ENCODE measurements around the gene GCC1.
A peak's percentile ranks its signal among the peaks of the same experiment; 100 is the strongest.

Gene GCC1

DNA sequence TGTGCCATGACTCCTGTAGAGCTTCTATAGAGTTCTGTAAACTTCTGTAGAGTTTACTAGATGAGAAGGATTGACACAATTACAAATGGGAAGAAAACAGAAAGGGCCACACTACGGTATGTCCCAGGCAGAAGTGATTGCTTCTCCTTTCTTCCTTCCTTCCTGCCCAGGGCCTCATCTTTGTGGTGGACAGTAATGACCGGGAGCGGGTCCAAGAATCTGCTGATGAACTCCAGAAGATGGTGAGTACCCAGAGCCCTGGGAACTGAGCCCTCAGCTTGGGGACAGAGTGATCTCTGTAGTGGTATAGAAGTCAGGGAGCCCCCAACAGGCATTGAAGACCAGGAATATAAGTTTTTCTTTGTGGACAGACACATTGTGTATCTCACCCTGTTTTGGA, 4.5 kb upstream of the GCC1 start:
- TF ChIP-seq, protein P1, sequence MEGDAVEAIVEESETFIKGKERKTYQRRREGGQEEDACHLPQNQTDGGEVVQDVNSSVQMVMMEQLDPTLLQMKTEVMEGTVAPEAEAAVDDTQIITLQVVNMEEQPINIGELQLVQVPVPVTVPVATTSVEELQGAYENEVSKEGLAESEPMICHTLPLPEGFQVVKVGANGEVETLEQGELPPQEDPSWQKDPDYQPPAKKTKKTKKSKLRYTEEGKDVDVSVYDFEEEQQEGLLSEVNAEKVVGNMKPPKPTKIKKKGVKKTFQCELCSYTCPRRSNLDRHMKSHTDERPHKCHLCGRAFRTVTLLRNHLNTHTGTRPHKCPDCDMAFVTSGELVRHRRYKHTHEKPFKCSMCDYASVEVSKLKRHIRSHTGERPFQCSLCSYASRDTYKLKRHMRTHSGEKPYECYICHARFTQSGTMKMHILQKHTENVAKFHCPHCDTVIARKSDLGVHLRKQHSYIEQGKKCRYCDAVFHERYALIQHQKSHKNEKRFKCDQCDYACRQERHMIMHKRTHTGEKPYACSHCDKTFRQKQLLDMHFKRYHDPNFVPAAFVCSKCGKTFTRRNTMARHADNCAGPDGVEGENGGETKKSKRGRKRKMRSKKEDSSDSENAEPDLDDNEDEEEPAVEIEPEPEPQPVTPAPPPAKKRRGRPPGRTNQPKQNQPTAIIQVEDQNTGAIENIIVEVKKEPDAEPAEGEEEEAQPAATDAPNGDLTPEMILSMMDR (IDR thresholded peaks at IDR 0.05; ENCODE audit: low read depth, low read length): no peak
- no peak overlapping the region; the same call in 1 of the 2 replicates for H3K4me3 ChIP-seq (ENCODE audit: low read depth, low read length)

DNA sequence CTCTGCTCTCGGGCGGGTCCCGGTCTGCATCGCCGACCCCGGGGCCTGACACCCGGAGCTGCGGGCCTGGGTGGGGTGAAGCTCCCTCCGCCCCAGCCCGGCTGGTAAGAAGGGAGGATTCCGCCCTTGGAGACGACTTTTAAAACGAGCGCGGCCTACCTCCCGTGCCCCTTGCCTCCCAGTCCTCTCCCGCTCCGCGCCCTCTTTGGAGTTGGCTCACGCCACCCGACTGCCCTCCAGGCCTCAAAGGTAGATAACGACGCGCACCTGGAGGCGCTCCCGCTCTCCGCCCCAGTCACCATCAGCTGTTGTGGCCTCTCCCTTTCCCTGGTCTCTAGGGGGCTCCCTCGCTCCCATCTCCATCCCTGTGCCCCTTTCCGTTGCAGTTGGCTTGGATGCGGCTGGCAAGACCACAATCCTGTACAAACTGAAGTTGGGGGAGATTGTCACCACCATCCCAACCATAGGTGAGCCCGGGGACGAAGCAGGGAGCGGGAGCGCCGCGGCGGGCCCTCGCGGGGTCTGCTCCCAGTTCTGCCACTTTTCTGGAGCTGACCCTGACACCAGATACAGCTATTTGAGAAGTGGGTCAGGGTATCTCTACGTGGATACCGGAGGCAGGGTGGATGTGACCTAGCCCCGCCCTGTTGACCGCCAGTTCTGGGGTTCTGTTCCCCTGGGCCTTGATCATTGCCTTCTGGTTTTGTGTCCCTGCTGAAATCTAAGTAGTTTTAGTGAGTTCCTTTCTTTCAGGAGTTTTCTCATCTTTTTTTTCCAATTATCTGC, 3.5 kb upstream of the GCC1 start:
- H3K4me3 ChIP-seq (ENCODE audit: low read depth, low read length): peak overlapping the region; percentile 77
- TF ChIP-seq, protein P1 (IDR thresholded peaks at IDR 0.05; ENCODE audit: low read depth, low read length): peak; percentile 61

DNA sequence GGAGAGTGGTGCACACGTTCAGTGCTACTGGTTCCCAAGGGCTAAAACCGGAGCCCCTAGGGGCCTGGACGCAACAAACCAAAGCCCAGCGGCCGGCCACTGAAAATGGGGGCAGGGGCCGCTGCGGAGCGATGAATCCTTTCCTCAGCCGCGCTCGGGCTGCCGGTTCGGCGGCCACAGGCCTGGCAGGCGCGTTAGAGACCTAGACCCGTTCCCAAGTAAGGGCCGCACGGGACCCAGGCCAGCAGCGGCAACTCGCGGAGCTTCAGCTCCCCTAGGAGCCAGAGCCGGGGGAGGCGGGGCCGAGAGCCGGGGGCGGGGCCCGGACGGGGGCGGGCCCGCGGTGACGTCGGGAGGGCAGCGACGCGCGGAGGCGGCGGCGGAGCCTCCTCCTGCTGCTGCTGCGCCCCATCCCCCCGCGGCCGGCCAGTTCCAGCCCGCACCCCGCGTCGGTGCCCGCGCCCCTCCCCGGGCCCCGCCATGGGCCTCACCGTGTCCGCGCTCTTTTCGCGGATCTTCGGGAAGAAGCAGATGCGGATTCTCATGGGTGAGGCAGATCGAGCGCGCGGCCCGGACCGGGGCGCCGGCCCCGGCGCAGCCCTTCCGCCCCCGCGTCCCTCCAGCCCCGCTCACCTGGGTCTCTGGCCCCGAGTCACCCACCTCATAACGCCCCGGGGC, 2.8 kb upstream of the GCC1 start, which contains the start of gene ARF5:
Gene ARF5 (plus strand): TSS at position 393 of the 678 bp plus-strand sequence. CDS start 88 bp downstream, at position 481.
- peak within 1 kb of the TSS; percentile 77 for H3K4me3 ChIP-seq (ENCODE audit: low read depth, low read length)
- TF ChIP-seq, protein P1 (IDR thresholded peaks at IDR 0.05; ENCODE audit: low read depth, low read length): no peak

DNA sequence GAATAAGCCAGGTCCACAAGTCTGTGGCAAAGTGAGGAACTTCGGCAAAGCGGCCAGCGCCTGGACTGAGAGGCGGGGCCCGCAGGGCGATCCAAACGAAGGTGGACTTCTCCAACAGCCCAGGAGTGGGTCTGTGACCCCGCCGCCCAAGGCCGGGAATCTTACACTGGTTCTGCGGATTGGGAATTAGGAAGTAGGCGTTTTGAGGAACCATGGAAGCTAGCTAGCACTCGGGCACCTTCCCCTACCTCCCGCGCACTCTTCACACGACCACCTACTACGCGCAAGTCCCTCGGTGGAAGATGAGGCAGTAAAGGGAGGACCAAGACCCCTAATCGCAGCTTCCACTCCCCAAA, 2.2 kb upstream of the GCC1 start:
- TF ChIP-seq, protein P1 (IDR thresholded peaks at IDR 0.05; ENCODE audit: low read depth, low read length): no peak
- peak overlapping the region; percentile 77 for H3K4me3 ChIP-seq (ENCODE audit: low read depth, low read length)

DNA sequence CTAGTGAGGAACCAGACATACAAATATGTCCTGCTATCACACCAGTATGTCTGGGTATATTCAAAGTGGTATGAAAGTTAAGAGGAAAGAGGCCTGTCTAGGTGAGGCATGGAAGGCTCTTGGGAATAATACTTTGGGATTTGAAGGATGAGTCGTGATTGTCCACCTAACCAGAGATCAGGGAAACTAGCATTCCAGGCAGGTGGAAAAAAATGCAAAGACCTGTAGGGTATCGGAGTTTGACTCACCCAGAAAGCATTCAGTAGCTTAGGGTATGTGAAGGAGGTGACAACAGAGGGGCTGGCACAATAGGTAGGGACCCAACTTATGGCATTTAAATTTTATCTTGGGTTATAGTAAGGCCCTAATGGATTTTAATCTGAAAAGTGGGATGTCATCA, 950 bp upstream of the GCC1 start:
- TF ChIP-seq, protein P1 (IDR thresholded peaks at IDR 0.05; ENCODE audit: low read depth, low read length): no peak
- no peak overlapping the region for H3K4me3 ChIP-seq (ENCODE audit: low read depth, low read length)

DNA sequence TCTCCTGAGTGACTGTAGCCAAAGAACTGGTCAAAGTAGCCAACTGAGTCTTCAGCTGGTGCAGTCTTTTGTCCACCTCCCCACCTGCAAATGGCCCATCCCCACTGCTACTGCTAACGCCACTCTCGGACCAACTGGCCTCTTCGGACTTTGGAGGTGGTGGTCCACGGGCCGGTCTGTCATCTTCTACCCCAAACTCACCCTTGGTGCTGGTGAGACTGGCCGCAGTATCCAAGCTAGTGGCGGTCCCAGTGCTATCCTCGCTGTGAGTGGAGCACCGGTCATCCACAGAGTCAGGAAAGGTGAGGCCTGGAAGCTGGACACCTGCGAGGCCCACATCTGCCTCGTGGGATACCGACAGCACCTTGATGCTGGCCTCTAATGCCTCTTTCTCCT, 750 bp downstream of the GCC1 start:
- H3K4me3 ChIP-seq (ENCODE audit: low read depth, low read length): peak overlapping the region; percentile 91
- TF ChIP-seq, protein P1 (IDR thresholded peaks at IDR 0.05; ENCODE audit: low read depth, low read length): no peak

DNA sequence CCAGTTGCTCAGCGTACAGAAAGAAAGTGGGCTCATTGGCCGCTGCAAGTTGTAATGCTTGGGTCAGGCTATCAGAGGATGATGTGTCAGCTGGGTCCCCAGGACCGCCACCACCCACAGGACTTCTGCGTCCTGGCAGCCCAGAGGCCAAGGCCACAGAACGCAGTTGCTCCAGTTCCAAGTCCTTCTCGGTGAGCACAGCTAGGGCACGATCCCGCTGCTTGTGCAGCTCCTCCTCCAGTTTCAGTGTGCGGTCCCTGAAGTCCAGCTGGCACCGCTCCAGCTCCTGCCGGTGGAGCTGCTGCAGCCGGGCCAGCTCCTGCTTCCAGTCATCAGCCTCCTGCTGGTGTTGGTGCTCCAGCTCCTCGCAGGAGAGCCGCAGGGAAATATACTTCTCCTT, 3.0 kb downstream of the GCC1 start:
- H3K4me3 ChIP-seq (ENCODE audit: low read depth, low read length): no peak overlapping the region
- TF ChIP-seq, protein P1 (IDR thresholded peaks at IDR 0.05; ENCODE audit: low read depth, low read length): no peak
